SK-N-SH (cell line): ENCODE data around the gene DSCAML1. TPM values are rescaled to one million over a fixed set of nuclear protein-coding genes. Genes with fewer than 3 reads are reported as not detected.

ENCODE experiments used
- CTCF ChIA-PET: fragments of 300-600, 350-600 bp; formaldehyde crosslinking; extraction: SDS; loops from one replicate; lab custom pipeline; 2021; lab: Yijun Ruan, JAX
- POLR2A ChIA-PET: fragments of 350-600 bp; sonication (Branson Sonifier 250); formaldehyde crosslinking; extraction: SDS; loops from one replicate; lab custom pipeline; 2020; ENCODE audit warnings: antibody characterized with exemption, inconsistent platforms; lab: Yijun Ruan, JAX
- DNase-seq: peaks from one replicate; pipeline ENCODE4 v3.0.0; 2012
- H2AFZ ChIP-seq: fragments of 200-600 bp; sonication (generic); 2 replicates; pipeline ENCODE4 v1.8.1; 2016; ENCODE audit warnings: antibody characterized with exemption, mild to moderate bottlenecking, low read depth
- H3F3A ChIP-seq: fragments of 200-600 bp; sonication (generic); replicated peaks from 2 replicates; pipeline ENCODE3; 2016; ENCODE audit warnings: antibody characterized with exemption, mild to moderate bottlenecking; ENCODE audit not compliant: insufficient read depth
- H3K27ac ChIP-seq, 2 experiments: fragments of 200-500 bp in 1 of 2; fragments of 200-600 bp in 1 of 2; sonication (Bioruptor generic) in 1 of 2; sonication (generic), shearing (Covaris generic) in 1 of 2; 2 replicates each; pipeline versions ENCODE4 v1.5.1 to v1.6.1; 2014 to 2016; ENCODE audit warnings: low read depth in 2 of 2, inconsistent platforms in 1 of 2, low read length in 1 of 2, mild to moderate bottlenecking in 1 of 2, mixed read lengths in 1 of 2
- H3K27me3 ChIP-seq: fragments of 200-600 bp; sonication (generic), shearing (Covaris generic); 2 replicates; pipeline ENCODE4 v1.6.1; 2016; ENCODE audit warnings: mixed run types; ENCODE audit not compliant: insufficient read depth
- H3K36me3 ChIP-seq, 2 experiments: fragments of 200-500 bp in 1 of 2; fragments of 200-600 bp in 1 of 2; sonication (Bioruptor generic) in 1 of 2; sonication (generic) in 1 of 2; replicated peaks in 1 of 2; 2 replicates each; pipeline versions ENCODE3 to v1.5.1; 2014 to 2016; ENCODE audit warnings: low read length in 1 of 2, mild to moderate bottlenecking in 1 of 2; ENCODE audit not compliant: insufficient read depth in 2 of 2, control insufficient read depth in 1 of 2
- H3K4me1 ChIP-seq, 2 experiments: fragments of 200-500 bp in 1 of 2; fragments of 200-600 bp in 1 of 2; sonication (Bioruptor generic) in 1 of 2; sonication (generic), shearing (Covaris generic) in 1 of 2; 2 replicates each; pipeline versions ENCODE4 v1.5.1 to v1.6.1; 2014 to 2016; ENCODE audit warnings: low read depth in 1 of 2, low read length in 1 of 2, mixed run types in 1 of 2; ENCODE audit not compliant: insufficient read depth in 2 of 2, control insufficient read depth in 1 of 2
- H3K4me2 ChIP-seq: fragments of 200-600 bp; sonication (generic), shearing (Covaris generic); 2 replicates; pipeline ENCODE4 v1.6.1; 2017; ENCODE audit warnings: mixed run types
- H3K4me3 ChIP-seq, 2 experiments: fragments of 200-500 bp in 1 of 2; fragments of 200-600 bp in 1 of 2; sonication (Bioruptor generic) in 1 of 2; sonication (generic), shearing (Covaris generic) in 1 of 2; 2 replicates each; pipeline versions ENCODE4 v1.5.1 to v1.8.1; 2014 to 2016; ENCODE audit warnings: low read depth in 2 of 2, inconsistent platforms in 1 of 2, low read length in 1 of 2, mild to moderate bottlenecking in 1 of 2, mixed read lengths in 1 of 2, moderate library complexity in 1 of 2
- H3K79me2 ChIP-seq: fragments of 200-600 bp; sonication (generic); 2 replicates; pipeline ENCODE4 v1.8.1; 2017; ENCODE audit warnings: mild to moderate bottlenecking; ENCODE audit not compliant: insufficient read depth
- H3K9ac ChIP-seq: fragments of 200-600 bp; sonication (generic); 2 replicates; pipeline ENCODE4 v1.6.1; 2017; ENCODE audit warnings: mixed run types
- H3K9me2 ChIP-seq: fragments of 200-600 bp; sonication (generic); 2 replicates; pipeline ENCODE4 v1.6.1; 2017; ENCODE audit warnings: mixed run types
- H3K9me3 ChIP-seq: fragments of 200-600 bp; sonication (generic); 2 replicates; pipeline ENCODE4 v1.6.1; 2017; ENCODE audit warnings: mixed run types, mild to moderate bottlenecking, moderate library complexity
- H4K20me1 ChIP-seq: fragments of 200-600 bp; sonication (generic); 2 replicates; pipeline ENCODE4 v1.6.1; 2017; ENCODE audit warnings: mild to moderate bottlenecking, mixed run types; ENCODE audit not compliant: insufficient read depth
- CHD2 ChIP-seq: fragments of 150-350 bp; IDR thresholded peaks from 2 replicates; pipeline ENCODE4 v1.6.1; 2018; ENCODE audit warnings: low read length; ENCODE audit not compliant: partially characterized antibody
- EP300 ChIP-seq, 2 experiments: IDR thresholded peaks; 2 replicates each; pipeline versions ENCODE4 v1.4.0 to v1.6.1; 2012; ENCODE audit warnings: borderline replicate concordance in 1 of 2, low read depth in 1 of 2, low read length in 1 of 2
- EZH2phosphoT487 ChIP-seq: fragments of 200-600 bp; sonication (generic); IDR thresholded peaks from 2 replicates; pipeline ENCODE4 v1.6.1; 2017; ENCODE audit warnings: low read depth, mixed run types, mild to moderate bottlenecking, antibody characterized with exemption, moderate library complexity, borderline replicate concordance
- FOSL2 ChIP-seq: IDR thresholded peaks from 2 replicates; pipeline ENCODE4 v1.4.0; 2012; ENCODE audit warnings: low read depth, mild to moderate bottlenecking, moderate library complexity, borderline replicate concordance
- FOXJ3 ChIP-seq: sonication (generic); formaldehyde crosslinking; IDR thresholded peaks from 2 replicates; pipeline ENCODE4 v1.5.1; 2020; ENCODE audit warnings: mild to moderate bottlenecking, missing genetic modification reagents
- JUND ChIP-seq: IDR thresholded peaks from 2 replicates; pipeline ENCODE4 v1.4.0; 2012
- MEF2A ChIP-seq: IDR thresholded peaks from 2 replicates; pipeline ENCODE4 v1.4.0; 2012; ENCODE audit warnings: low read depth, borderline replicate concordance
- NFIC ChIP-seq: IDR thresholded peaks from 2 replicates; pipeline ENCODE4 v1.4.0; 2012; ENCODE audit warnings: borderline replicate concordance
- RAD21 ChIP-seq: IDR thresholded peaks from 2 replicates; pipeline ENCODE4 v1.6.1; 2012; ENCODE audit warnings: mild to moderate bottlenecking, low read length
- RCOR1 ChIP-seq: fragments of 150-350 bp; IDR thresholded peaks from 2 replicates; pipeline ENCODE4 v1.6.1; 2017; ENCODE audit warnings: antibody characterized with exemption, low read length
- RFX5 ChIP-seq: IDR thresholded peaks from 2 replicates; pipeline ENCODE4 v1.6.1; 2012; ENCODE audit warnings: mild to moderate bottlenecking, improper control_type of control experiment, low read length
- SMC3 ChIP-seq: IDR thresholded peaks from 2 replicates; pipeline ENCODE4 v1.6.1; 2012; ENCODE audit warnings: low read depth, low read length, improper control_type of control experiment
- TCF12 ChIP-seq: IDR thresholded peaks from 2 replicates; pipeline ENCODE4 v1.4.0; 2012
- WGBS: methylation state at CpG from one replicate; pipeline ENCODE4 v1.1.6; 2017; ENCODE audit warnings: low lambda C conversion rate; 5-methylcytosine and 5-hydroxymethylcytosine counted together
- polyA plus RNA-seq, 3 experiments: library from polyadenylated mRNA; depleted of rRNA; stranded (reverse); fragments of >200 nt; gene quantifications; 2 replicates each; pipeline ENCODE4 v1.2.3, GENCODE V29; 2012
- TF ChIP-seq, protein P1 (sequence below): IDR thresholded peaks from 2 replicates; pipeline ENCODE4 v1.6.1; 2012; ENCODE audit warnings: mild to moderate bottlenecking, low read depth, low read length, moderate library complexity
- TF ChIP-seq, protein P2 (sequence below): IDR thresholded peaks from 2 replicates; pipeline ENCODE4; 2012
- TF ChIP-seq, protein P3 (sequence below): fragments of 150-350 bp; IDR thresholded peaks from 2 replicates; pipeline ENCODE4 v1.6.1; 2017; ENCODE audit warnings: antibody characterized with exemption, low read length, low read depth, borderline replicate concordance
- TF ChIP-seq, protein P4 (sequence below): IDR thresholded peaks from 2 replicates; pipeline ENCODE4 v1.4.0; 2012; ENCODE audit warnings: low read depth, borderline replicate concordance

DSCAML1 gene
- polyA plus RNA-seq, 1 of the 3 experiments (the other 2 are of a cell fraction), result not detected

DNA sequence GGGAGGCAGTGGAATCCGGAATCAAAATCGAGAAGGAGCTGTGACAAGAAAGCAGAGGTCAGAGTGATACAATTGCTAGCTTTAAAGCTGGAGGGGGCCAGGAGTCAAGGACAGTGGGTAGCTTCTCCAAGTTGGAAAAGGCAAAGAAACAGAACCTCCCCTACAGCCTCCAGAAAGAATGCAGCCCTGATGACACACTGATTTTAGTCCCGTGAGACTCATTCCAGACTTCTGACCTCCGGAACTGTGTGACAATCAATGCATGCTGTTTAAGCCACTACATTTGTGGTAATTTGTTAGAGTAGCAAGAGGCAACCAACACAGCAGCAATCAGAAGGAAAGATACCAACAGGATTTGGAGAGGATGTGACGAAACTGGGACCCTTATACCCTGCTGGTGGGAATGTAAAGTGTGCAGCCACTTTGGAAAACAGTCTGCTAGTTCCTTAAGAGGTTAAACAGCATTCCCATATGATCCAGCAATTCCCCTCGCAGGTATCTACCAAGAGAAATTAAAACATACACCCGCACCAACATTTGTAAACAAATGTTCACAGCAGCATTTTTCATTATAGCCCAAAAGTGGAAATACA, 66.7 kb downstream of the DSCAML1 start:
- POLR2A ChIA-PET, result no interaction called here
- no peaks in the 10 kb centered on the region for H3K27me3 ChIP-seq
- no peak for DNase-seq
- H3K9me2 ChIP-seq, result no peaks in the 10 kb centered on the region
- H4K20me1 ChIP-seq, result no peaks in the 10 kb centered on the region
- H3K4me3 ChIP-seq, result no peak overlapping the region
- TF ChIP-seq, protein P1, sequence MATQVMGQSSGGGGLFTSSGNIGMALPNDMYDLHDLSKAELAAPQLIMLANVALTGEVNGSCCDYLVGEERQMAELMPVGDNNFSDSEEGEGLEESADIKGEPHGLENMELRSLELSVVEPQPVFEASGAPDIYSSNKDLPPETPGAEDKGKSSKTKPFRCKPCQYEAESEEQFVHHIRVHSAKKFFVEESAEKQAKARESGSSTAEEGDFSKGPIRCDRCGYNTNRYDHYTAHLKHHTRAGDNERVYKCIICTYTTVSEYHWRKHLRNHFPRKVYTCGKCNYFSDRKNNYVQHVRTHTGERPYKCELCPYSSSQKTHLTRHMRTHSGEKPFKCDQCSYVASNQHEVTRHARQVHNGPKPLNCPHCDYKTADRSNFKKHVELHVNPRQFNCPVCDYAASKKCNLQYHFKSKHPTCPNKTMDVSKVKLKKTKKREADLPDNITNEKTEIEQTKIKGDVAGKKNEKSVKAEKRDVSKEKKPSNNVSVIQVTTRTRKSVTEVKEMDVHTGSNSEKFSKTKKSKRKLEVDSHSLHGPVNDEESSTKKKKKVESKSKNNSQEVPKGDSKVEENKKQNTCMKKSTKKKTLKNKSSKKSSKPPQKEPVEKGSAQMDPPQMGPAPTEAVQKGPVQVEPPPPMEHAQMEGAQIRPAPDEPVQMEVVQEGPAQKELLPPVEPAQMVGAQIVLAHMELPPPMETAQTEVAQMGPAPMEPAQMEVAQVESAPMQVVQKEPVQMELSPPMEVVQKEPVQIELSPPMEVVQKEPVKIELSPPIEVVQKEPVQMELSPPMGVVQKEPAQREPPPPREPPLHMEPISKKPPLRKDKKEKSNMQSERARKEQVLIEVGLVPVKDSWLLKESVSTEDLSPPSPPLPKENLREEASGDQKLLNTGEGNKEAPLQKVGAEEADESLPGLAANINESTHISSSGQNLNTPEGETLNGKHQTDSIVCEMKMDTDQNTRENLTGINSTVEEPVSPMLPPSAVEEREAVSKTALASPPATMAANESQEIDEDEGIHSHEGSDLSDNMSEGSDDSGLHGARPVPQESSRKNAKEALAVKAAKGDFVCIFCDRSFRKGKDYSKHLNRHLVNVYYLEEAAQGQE, result no peak
- TF ChIP-seq EZH2phosphoT487, result no peak
- no peak for TF ChIP-seq NFIC
- no peak for TF ChIP-seq JUND
- TF ChIP-seq, protein P2, sequence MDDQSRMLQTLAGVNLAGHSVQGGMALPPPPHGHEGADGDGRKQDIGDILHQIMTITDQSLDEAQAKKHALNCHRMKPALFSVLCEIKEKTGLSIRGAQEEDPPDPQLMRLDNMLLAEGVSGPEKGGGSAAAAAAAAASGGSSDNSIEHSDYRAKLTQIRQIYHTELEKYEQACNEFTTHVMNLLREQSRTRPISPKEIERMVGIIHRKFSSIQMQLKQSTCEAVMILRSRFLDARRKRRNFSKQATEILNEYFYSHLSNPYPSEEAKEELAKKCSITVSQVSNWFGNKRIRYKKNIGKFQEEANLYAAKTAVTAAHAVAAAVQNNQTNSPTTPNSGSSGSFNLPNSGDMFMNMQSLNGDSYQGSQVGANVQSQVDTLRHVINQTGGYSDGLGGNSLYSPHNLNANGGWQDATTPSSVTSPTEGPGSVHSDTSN, result no peak
- TF ChIP-seq, protein P3, sequence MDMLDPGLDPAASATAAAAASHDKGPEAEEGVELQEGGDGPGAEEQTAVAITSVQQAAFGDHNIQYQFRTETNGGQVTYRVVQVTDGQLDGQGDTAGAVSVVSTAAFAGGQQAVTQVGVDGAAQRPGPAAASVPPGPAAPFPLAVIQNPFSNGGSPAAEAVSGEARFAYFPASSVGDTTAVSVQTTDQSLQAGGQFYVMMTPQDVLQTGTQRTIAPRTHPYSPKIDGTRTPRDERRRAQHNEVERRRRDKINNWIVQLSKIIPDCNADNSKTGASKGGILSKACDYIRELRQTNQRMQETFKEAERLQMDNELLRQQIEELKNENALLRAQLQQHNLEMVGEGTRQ, result no peak
- TF ChIP-seq CHD2, result no peak
- no peak for TF ChIP-seq FOXJ3 (CRISPR knock-in tag)
- no peak for TF ChIP-seq FOSL2
- TF ChIP-seq, protein P4, sequence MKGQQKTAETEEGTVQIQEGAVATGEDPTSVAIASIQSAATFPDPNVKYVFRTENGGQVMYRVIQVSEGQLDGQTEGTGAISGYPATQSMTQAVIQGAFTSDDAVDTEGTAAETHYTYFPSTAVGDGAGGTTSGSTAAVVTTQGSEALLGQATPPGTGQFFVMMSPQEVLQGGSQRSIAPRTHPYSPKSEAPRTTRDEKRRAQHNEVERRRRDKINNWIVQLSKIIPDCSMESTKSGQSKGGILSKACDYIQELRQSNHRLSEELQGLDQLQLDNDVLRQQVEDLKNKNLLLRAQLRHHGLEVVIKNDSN, result no peak
- TF ChIP-seq RCOR1, result no peak
- no peak for TF ChIP-seq RFX5
- TF ChIP-seq MEF2A, result no peak
- TF ChIP-seq TCF12, result no peak
- no peak for TF ChIP-seq RAD21
- no peak for TF ChIP-seq EP300 (IDR thresholded peaks at IDR 0.05; ENCODE audit: borderline replicate concordance in 1 of 2, low read depth in 1 of 2, low read length in 1 of 2)
- TF ChIP-seq SMC3, result no peak
- H3K9me3 ChIP-seq, result no peaks in the 10 kb centered on the region
- peaks cover 0 to 21% of the 10 kb centered on the region in 2 experiments; a peak in 1 of 4 replicates for H3K4me1 ChIP-seq
- H3K4me2 ChIP-seq, result no peak overlapping the region
- 34% methylated on average over 7 of the region's 7 CpGs for WGBS
- H3K27ac ChIP-seq, result no peak overlapping the region
- CTCF ChIA-PET, result interaction anchor here (0.9 to 1.1 kb wide), 2 partner anchors 79 to 89 kb away, joined by 3 read pairs; no protein-coding TSS in a partner anchor
- H2AFZ ChIP-seq, result no peak overlapping the region
- no peaks in the 10 kb centered on the region for H3K79me2 ChIP-seq
- no peak overlapping the region for H3K9ac ChIP-seq
- no peaks in the 10 kb centered on the region for H3F3A ChIP-seq
- H3K36me3 ChIP-seq, result no peaks in the 10 kb centered on the region
